Measurements from ENCODE around the gene VSTM5. TPM values are rescaled to one million over a fixed set of nuclear protein-coding genes. Genes with fewer than 3 reads are reported as not detected.

The VSTM5 gene
- total and polyA plus RNA-seq, 2 of the 8 experiments (the other 6 are each of a cell fraction or from before 2014, with no cell fraction given), result 0.22 to 0.70 TPM

GRCh38 chr11:93842034-93842433 is 8.4 kb downstream of the VSTM5 start:
- CTCF ChIA-PET (ENCODE audit: partially characterized antibody), result no interaction called here
- no peak overlapping the region for H2BK12ac ChIP-seq (ENCODE audit: low read depth, low read length)
- no peak for TF ChIP-seq RXRA (IDR thresholded peaks at IDR 0.05; ENCODE audit: insufficient read depth, low read depth, low read length)
- TF ChIP-seq KDM1A (IDR thresholded peaks at IDR 0.05; ENCODE audit: borderline replicate concordance, low read length), result peak; percentile 58; the same call in 1 of the 2 replicates
- no peak for TF ChIP-seq USF2 (IDR thresholded peaks at IDR 0.05; ENCODE audit: low read length)
- no peak for TF ChIP-seq CBX5 (IDR thresholded peaks at IDR 0.05; ENCODE audit: low read depth, low read length)

More at GRCh38 chr11:93842034-93842433, 8.4 kb downstream of the VSTM5 start:
- no peak overlapping the region for H4K91ac ChIP-seq (replicated peaks; ENCODE audit: insufficient read length, low read length)
- FAIRE-seq (no peak), DNase-seq (ENCODE audit: low read depth in 1 of 2, low spot score in 2 of 2) (no peak)
- H2BK5ac ChIP-seq (ENCODE audit: low read depth, low read length), result no peak overlapping the region
- H3K23me2 ChIP-seq (ENCODE audit: low read depth, low read length), result no peaks in the 10 kb centered on the region
- no peak overlapping the region for H3K27ac ChIP-seq (ENCODE audit: low read depth, low read length)
- H3K9me3 ChIP-seq (ENCODE audit: insufficient read depth in 2 of 2, low read depth in 1 of 2, low read length in 1 of 2), result no peaks in the 10 kb centered on the region
- no peaks in the 10 kb centered on the region for H3K79me2 ChIP-seq (ENCODE audit: control insufficient read depth in 1 of 2, insufficient read depth in 2 of 2, low read length in 2 of 2)
- H3K36me3 ChIP-seq (ENCODE audit: control insufficient read depth in 2 of 4, insufficient read depth in 4 of 4, low read length in 3 of 4), result no peaks in the 10 kb centered on the region
- no peak overlapping the region for H3K4ac ChIP-seq (replicated peaks; ENCODE audit: insufficient read length, low read depth, low read length)
- H3K23ac ChIP-seq (ENCODE audit: insufficient read length), result no peak overlapping the region
- 89% methylated on average over 4 of the region's 4 CpGs; no CpG with 5 or more reads in 1 of the 2 experiments for WGBS, 2 experiments (ENCODE audit: extremely low coverage in 1 of 2, insufficient coverage in 1 of 2, insufficient read length in 1 of 2, insufficient replicate concordance in 2 of 2, low coverage in 1 of 2, low lambda C conversion rate in 2 of 2, missing lambda C conversion rate in 1 of 2)
- no peak overlapping the region; a peak in 1 of 7 replicates for H3K9ac ChIP-seq (replicated peaks in 1 of 4; ENCODE audit: extremely low read depth in 1 of 4, low read depth in 3 of 4, low read length in 3 of 4)
- no peak overlapping the region for H3K4me3 ChIP-seq (ENCODE audit: extremely low read depth in 1 of 4, insufficient read depth in 2 of 4, low read depth in 3 of 4, low read length in 4 of 4)
- H2AK5ac ChIP-seq (ENCODE audit: low read depth, low read length), result no peak overlapping the region
- H2BK15ac ChIP-seq (ENCODE audit: low read length), result no peak overlapping the region
- POLR2A ChIA-PET (ENCODE audit: partially characterized antibody), result interaction anchor here (1.3 kb wide), 1 partner anchor 23 kb away, joined by 4 read pairs; no protein-coding TSS in a partner anchor
- H3K79me1 ChIP-seq (ENCODE audit: low read depth, low read length), result no peaks in the 10 kb centered on the region
- no peak overlapping the region for H2BK120ac ChIP-seq (replicated peaks; ENCODE audit: low read depth, low read length)
- no peak overlapping the region for H3K4me2 ChIP-seq (ENCODE audit: insufficient read depth in 1 of 2, low read depth in 2 of 2, low read length in 2 of 2)
- no peak overlapping the region for H4K8ac ChIP-seq (ENCODE audit: extremely low read depth, insufficient read depth, low read length)
- no peaks in the 10 kb centered on the region for H3K27me3 ChIP-seq (replicated peaks in 1 of 4; ENCODE audit: control insufficient read depth in 3 of 4, extremely low read depth in 1 of 4, insufficient read depth in 3 of 4, low read length in 3 of 4)
- no peaks in the 10 kb centered on the region for H3K4me1 ChIP-seq (replicated peaks in 1 of 4; ENCODE audit: control insufficient read depth in 3 of 4, insufficient read depth in 4 of 4, low read length in 3 of 4)
- no peak overlapping the region for H4K5ac ChIP-seq (ENCODE audit: insufficient read length, low read depth, low read length)
- H3K56ac ChIP-seq (replicated peaks; ENCODE audit: insufficient read length, low read depth, low read length), result no peak overlapping the region
- no peak overlapping the region for H2AFZ ChIP-seq (ENCODE audit: low read length)
- H2BK20ac ChIP-seq (ENCODE audit: low read length), result no peak overlapping the region
- H4K20me1 ChIP-seq (replicated peaks in 1 of 2; ENCODE audit: control insufficient read depth in 1 of 2, insufficient read depth in 2 of 2, low read length in 2 of 2), result no peaks in the 10 kb centered on the region
- H3K18ac ChIP-seq (ENCODE audit: extremely low read depth, low read length), result no peak overlapping the region
- H3K14ac ChIP-seq (ENCODE audit: insufficient read length), result no peak overlapping the region
